Sciatic nerve (tissue), 2 donors: ENCODE measurements around the gene TIMM50. TPM values are rescaled to one million over a fixed set of nuclear protein-coding genes. Genes with fewer than 3 reads are reported as not detected.

Experiments
- ATAC-seq: fragments of 200-7000 bp; cut with Tn5 transposase; one replicate; pipeline ENCODE4 v1.9.1; 2020; ENCODE audit warnings: mild to moderate bottlenecking, moderate library complexity
- DNase-seq: peaks from one replicate; pipeline ENCODE4 v3.0.0-alpha.2; 2020; ENCODE audit warnings: low spot score
- intact Hi-C: fragments of 100-400 bp; cut with DNase I; formaldehyde crosslinking; loops from one replicate; pipeline ENCODE4 v1.14.2; 2022
- total RNA-seq: library from RNA; stranded (reverse); fragmentation: NEBNext Ultra II Directional; extraction: Animal tissue kit (Norgen Biotek cat#: 25700); gene quantifications from one replicate; pipeline ENCODE4 v1.2.1, GENCODE V29; 2021
- donor health status: DM: no; HTN: no; CAD: no.
- donor health status: DM: no; HTN: no; CAD: no.

The TIMM50 gene
- total RNA-seq, 1 donor from 2014 or later, result 38.3 TPM

- intact Hi-C loops, result no loop called here
- no peak for DNase-seq
- ATAC-seq, result no peak
Measured at GRCh38 chr19:39516270-39516669, 35.6 kb downstream of the TIMM50 start.

GRCh38 chr19:39517432-39517831 is 36.8 kb downstream of the TIMM50 start:
- no peak for DNase-seq
- no peak for ATAC-seq
- intact Hi-C loops, result no loop called here

- intact Hi-C loops, result no loop called here
- no peak for DNase-seq
- no peak for ATAC-seq
Measured at GRCh38 chr19:39518458-39518857, 37.8 kb downstream of the TIMM50 start.

GRCh38 chr19:39518975-39519374 is 38.3 kb downstream of the TIMM50 start:
- DNase-seq, result no peak
- intact Hi-C loops, result no loop called here

GRCh38 chr19:39520541-39521484 is 40.2 kb downstream of the TIMM50 start:
- intact Hi-C loops, result no loop called here
- ATAC-seq, result no peak

More at GRCh38 chr19:39518975-39519374, 38.3 kb downstream of the TIMM50 start:
- ATAC-seq, result no peak

GRCh38 chr19:39524495-39524894 is 43.9 kb downstream of the TIMM50 start:
- intact Hi-C loops, result no loop called here
- ATAC-seq (no peak), DNase-seq (peak; percentile 25)

More at GRCh38 chr19:39520541-39521484, 40.2 kb downstream of the TIMM50 start:
- no peak for DNase-seq

GRCh38 chr19:39525205-39525604 is 44.6 kb downstream of the TIMM50 start:
- intact Hi-C loops, result no loop called here
- ATAC-seq, result no peak
- peak; percentile 10 for DNase-seq

- DNase-seq (peak; percentile 53), ATAC-seq (no peak)
- intact Hi-C loops, result loop anchor here (10.0 kb wide), 2 partner anchors 57 to 313 kb away; partner anchors contain the start of gene FBL
Measured at GRCh38 chr19:39531834-39532232, 51.2 kb downstream of the TIMM50 start.

- peak; percentile 99 for ATAC-seq
- intact Hi-C loops, result loop anchor here (10.0 kb wide), 2 partner anchors 58 to 312 kb away; partner anchors contain the start of gene FBL
- DNase-seq, result peak; percentile 97
Measured at GRCh38 chr19:39532233-39533002, 51.8 kb downstream of the TIMM50 start, which contains the start of gene EID2B. Gene EID2B (minus strand): TSS chr19:39532852. CDS start chr19:39532802, 50 bp downstream.

- peak; percentile 48 for ATAC-seq
- intact Hi-C loops, result loop anchor here (10.0 kb wide), 2 partner anchors 58 to 312 kb away; partner anchors contain the start of gene FBL
- DNase-seq, result no peak
Measured at GRCh38 chr19:39533003-39533512, 52.4 kb downstream of the TIMM50 start.

- peak; percentile 14 for DNase-seq
- no peak for ATAC-seq
- intact Hi-C loops, result loop anchor here (10.0 kb wide), 2 partner anchors 59 to 311 kb away; partner anchors contain the start of gene FBL
Measured at GRCh38 chr19:39533791-39534190, 53.2 kb downstream of the TIMM50 start.

- no peak for ATAC-seq
- DNase-seq, result no peak
- intact Hi-C loops, result loop anchor here (10.0 kb wide), 2 partner anchors 64 to 306 kb away; partner anchors contain the start of gene FBL
Measured at GRCh38 chr19:39539165-39539517, 58.5 kb downstream of the TIMM50 start.

GRCh38 chr19:39539518-39540332 is 59.1 kb downstream of the TIMM50 start, which contains the start of gene EID2:
Gene EID2 (minus strand): TSS chr19:39540161. CDS start chr19:39540079, 82 bp downstream.
- peak; percentile 98 for DNase-seq
- intact Hi-C loops, result loop anchor here (10.0 kb wide), 2 partner anchors 65 to 305 kb away; partner anchors contain the start of gene FBL
- peak; percentile 99 for ATAC-seq

- intact Hi-C loops, result no loop called here
- DNase-seq (no peak), ATAC-seq (no peak)
Measured at GRCh38 chr19:39540333-39540673, 59.7 kb downstream of the TIMM50 start.
